ENCODE data around the gene DCTN4.

Gene DCTN4

DNA sequence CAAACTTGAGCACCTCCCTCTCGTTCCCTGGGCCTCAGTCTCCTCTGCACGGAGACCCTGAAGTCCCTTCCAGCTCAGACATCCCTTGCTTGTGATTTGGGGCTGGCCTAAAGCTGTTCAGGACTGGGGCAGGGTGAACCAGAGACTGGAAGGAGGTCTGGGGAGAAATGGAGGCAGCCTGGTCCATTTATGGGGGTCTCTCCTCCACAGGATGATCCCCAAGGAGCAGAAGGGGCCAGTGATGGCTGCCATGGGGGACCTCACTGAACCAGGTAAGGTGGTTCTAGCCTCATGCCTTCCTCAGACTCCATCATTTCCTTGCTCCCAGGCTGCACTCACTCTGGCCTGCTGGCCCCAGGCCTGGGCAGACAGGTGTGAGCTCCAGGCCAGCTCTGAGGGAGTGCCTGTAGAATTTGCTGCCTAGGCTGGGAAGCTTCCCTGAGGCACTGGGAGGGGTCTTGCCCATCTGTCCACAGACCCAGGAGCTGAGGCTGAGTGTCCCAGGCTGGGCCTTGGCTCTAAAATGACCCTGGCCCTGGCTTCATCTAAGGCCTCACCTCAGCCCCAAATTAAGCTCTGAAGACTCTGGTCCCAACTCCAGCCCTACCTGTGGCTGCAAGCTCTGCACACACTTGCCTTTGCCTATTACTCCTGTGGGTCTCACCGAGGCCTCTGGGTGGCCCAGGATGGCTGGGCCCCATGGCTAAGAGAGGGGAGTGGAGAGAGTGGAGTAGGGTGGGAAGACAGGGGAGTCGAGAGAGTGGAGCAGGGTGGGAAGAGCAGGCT, 95.9 kb downstream of the DCTN4 start:
- no peak for DNase-seq

DNA sequence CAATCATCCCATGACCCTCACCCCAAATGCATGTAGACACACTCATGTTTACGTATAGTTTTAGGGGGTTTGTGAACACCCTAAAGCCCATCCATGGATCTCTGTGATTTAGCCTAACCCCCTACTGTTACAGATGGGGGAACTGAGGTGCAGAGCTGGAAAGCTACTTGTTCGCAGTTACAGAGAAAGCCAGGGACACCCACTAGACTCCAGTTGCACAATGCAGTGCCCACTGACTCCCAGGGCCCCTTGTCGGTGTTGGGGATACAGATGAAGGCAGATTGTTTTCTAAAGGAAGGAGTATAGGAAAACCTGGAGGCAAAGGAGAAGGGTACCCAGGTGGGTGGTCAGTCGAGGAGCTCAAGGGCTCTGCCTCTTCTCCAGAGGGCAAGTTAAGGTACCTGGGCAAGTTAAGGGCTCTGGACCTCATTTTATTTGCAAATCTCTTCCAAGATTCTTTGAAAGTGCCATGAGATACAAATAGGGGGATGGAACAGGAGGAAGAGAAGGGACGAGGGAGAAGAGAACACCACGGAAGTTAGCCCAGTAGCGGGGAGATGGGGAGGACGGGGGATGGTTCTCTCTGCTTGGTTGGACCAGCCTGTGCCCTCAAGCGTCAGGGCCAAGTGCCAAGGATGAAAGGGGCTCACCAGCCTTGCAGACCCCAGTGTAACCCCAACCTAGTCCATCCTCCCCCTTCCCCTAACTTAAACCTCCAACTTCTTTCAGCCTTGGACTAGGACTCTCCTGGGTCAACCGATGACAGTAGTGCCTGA, 96.8 kb downstream of the DCTN4 start:
- no peak for DNase-seq

DNA sequence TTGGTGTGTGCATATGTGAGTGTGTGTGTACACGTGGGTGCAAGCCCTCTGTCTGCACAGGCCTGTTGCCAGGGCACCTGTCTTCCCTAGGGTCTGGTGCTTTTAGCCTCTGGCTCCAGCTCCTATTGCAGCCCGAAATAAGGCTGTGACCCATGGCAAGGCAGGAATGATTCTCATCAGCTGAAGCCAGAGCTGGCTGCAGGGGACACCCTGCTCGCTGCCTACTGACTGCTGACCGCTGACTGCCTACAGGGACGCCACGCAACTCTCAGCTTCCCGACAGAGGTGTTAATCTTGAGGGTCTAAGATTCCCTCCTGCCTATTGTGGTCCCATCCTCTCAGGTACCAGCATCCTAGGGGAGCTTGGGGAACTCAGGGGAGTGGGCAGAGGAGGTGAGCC, 97.7 kb downstream of the DCTN4 start, which contains the start of gene MYOZ3:
MYOZ3 (plus strand) TSS at position 166 of the 400 bp plus-strand sequence. CDS start 1,691 bp downstream, outside the sequence.
- DNase-seq, result no peak

DNA sequence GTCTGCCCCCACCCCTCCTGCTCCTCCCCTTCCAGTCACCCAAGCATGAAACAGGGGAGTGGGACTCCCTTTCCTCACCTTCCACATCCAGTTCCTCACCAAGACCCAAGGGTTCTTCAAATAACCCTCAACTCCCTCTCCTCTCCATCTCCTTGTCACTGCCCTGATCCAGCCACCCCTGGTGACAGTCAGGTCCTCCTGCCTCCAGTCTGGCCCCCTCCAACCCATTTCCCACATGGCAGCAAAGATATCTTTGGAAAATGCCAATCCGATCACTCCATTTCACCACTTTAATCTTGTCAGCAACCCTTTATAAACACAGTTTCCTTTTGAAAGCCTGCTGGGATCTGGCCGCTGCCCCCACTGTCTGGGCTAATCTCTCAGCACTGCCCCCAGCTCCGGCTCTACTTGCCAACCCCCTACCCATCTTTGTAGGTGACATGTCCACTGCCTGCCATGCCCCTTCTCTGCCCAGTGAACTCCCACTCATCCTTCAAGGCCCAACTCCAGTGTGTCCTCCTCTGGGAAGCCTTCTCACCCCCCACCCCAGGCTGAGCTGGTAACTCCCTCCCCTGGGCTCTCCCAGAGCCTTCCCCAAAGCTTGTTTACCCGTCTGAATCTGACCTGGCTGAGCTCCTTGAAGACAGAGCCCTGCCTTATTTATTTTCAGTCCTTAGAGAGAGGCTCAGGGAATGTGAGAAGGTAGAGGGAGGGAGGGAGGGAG, 98.5 kb downstream of the DCTN4 start:
- DNase-seq, result no peak

DNA sequence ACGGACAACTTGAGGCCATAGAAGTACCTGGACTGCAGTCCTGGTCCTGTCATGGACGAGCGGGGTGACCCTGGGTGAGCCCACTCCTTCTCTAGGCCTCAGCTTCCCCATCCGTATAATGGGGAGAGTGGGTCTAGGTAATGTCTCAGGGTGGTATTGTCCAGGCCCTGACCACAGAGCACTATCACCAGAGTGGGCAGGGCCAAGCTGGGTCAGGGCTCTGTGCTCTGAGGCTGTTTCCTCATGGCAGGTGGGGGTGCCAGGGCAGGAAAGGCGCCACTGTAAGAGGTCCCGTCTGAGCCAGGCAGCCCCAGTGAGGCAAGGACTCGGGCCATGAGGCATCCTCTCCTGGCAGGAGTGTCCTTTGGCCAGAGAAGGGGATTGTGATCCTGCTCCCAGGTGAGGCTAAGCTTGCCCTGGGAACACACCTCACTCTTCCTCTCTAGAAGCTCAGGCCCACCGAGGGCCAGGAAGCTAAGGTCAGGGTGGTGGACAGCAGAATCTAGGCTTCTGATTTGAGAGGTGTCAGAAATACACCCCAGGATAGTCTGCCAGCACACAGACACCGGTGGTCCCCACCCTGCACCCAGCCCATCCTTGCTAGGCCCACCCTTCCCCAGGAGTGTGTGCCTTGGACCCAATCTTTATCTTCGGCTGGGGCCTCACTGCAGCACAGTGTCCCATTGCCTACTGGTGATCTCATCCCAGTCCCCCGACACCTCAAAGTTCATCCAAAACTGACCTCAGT, 99.3 kb downstream of the DCTN4 start:
- no peak for DNase-seq

DNA sequence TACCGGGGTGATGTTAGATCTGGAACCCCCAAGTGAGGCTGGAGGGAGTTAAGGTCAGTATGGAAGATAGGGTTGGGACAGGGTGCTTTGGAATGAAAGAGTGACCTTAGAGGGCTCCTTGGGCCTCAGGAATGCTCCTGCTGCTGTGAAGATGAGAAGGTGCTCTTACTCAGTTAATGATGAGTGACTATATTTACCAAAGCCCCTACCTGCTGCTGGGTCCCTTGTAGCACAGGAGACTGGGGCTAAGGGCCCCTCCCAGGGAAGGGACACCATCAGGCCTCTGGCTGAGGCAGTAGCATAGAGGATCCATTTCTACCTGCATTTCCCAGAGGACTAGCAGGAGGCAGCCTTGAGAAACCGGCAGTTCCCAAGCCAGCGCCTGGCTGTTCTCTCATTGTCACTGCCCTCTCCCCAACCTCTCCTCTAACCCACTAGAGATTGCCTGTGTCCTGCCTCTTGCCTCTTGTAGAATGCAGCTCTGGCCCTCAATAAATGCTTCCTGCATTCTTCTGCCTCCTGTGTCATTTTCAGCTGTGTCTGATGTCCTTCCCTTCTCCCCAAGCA, 100.0 kb downstream of the DCTN4 start:
- no peak for DNase-seq

Data from fibroblast of skin of right quadriceps (primary cell).